ENCODE measurements around the gene ZNF367. TPM values are rescaled to one million over a fixed set of nuclear protein-coding genes. Genes with fewer than 3 reads are reported as not detected.

Gene ZNF367
- total RNA-seq, 1 experiment from 2014 or later: 21.1 TPM

DNA sequence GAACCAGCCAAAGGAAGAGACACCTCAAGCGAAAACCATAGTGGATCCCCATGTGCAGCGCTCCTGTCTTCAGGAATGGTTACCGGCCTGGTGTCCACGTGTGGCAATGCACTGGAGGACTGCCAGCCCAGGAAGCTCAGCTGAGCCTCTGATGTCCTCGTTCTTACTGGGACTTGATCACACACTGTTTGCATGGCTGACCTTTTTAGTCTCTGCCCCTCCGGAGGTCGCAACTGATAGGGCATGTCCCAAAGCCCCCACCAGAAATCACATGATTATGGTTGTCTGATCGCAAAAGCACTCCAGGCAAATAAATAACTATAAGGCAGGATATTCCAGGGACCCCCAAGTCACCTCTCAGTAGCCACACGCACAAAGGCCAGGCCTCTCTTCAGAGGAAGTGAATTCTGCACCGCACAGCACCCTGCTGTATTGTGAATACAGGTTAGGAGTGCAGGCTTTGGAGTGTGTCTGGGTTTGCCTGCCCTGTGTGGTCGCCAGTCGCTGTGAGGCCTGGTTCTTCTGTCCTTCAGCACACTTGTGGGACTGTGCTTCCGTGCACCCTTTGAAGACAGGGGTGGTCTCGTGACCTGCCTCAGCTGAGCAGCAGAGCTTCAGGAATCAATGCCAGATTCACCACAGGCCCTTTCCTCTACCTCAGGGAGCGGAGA, 18.4 kb upstream of the ZNF367 start:
- DNase-seq (ENCODE audit: low read depth): no peak

DNA sequence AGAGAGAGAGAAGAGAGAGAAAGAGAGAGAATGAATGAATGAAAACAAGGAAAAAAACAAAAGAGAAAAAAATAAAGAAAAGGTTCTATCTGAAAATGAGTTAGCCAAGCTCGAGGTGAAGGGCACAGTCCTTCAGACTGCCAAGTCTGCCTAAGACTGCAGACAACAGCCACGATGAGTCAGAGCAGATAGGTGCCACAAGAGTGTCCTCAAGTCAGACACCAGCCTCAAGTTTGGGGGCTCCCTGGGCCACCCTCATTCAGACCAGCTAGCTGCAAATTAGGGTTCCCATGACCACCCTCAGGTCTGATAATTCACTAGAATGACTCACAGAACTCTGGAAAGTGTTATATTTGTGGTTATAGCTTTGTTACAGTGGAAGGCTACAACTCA, 17.9 kb upstream of the ZNF367 start:
- DNase-seq (ENCODE audit: low read depth): no peak

DNA sequence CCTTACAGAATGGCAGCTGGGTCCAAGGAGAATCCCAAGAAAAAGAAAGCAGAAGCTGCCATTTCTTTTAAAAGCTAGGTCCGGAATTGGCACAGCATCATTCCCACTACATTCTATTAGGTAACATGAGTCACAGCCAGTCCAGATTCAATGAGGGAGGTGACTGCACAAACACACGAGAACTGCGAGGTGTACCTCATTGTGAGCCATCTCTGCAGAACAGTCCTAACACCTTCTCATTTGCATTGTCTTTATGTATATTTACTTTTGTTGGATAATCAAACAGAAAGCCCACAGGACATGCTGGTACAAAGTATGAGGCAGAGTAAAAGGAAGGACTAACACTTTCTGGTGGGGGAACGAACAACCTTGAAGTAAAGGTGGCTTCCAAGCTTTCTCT, 17.2 kb upstream of the ZNF367 start:
- DNase-seq (ENCODE audit: low read depth): no peak

DNA sequence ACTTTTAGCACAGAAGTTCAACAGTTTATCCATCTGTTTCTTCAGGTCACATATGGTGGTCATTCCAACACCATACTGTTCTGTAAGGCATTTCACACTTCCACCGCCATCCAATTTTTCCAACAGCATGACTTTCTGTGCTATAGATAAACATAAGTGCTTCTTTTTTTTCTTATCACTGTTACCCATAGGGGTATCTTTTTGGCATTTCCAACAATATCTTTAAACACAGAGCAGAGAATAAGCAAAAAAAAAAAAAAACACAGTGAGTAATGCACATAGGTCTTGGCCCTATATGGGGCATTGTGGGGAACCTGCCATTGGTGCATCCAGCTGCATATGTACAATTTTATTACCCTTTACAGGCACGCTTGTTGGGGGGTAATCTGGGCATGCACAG, 12.2 kb upstream of the ZNF367 start:
- no peak for DNase-seq (ENCODE audit: low read depth)

DNA sequence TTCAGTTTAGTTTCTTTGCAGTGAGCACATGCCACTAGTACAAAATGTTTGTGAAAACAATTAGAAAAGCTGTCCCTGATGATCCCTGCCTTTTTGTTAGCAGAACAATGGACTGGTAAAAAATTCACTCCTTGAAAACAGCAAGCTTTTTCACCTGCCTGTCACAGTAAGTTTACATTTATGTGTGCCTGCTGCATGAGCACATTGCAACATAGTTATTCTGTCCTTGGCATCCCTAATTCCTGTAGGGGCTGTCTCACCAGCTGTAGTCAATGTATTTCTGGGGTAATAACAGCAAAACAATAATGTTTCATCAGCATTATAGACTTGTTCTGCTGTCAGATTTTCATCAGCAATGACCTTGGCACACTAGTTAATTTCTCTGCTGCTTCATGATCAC, 11.6 kb upstream of the ZNF367 start:
- no peak for DNase-seq (ENCODE audit: low read depth)

DNA sequence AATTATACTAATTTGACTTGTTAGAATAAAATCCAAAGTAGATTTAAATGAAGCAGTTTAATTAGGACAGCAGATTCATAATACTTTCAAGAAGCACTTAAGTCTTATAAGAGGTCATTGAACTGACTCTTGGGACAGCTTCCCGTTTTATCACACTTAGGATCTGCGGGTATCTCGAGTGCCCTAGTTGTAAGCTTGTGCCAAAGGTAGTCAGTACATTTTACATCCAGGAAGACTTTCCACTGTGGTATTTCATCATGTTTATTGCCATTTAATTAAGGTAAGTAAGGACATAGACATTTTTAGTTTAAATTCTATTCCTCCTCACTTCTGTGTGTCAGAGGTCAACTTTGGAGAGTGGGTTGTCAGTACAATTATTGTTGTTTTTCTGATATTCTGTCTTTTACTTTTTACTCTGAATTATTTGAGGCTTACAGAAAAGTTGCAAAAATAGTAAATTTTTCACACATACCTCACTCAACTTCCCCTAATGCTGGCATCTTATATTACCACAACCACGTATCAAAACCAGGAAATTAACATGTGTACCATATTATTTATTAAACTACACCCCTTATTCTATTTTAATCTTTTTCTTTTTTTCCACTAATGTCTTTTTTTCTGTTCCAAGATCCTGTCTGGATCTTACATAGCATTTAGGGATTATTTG, 7.5 kb upstream of the ZNF367 start:
- DNase-seq (ENCODE audit: low read depth): no peak

DNA sequence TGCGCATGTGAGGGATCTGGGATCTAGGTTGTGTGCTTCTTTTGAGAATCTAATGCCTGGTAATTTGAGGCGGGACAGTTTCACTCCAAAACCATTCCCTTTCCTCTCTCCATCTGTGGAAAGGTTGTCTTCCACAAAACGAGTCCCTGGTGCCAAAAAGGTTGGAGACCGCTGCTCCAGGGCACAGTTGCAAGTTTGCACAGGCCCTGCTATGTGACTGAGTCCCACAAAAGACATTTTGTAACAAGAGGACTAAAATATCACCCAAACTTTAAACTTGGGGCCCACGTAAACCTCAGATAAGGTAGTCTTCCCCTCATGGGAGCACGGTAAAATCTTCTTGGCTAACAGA, 5.8 kb upstream of the ZNF367 start:
- DNase-seq (ENCODE audit: low read depth): no peak

DNA sequence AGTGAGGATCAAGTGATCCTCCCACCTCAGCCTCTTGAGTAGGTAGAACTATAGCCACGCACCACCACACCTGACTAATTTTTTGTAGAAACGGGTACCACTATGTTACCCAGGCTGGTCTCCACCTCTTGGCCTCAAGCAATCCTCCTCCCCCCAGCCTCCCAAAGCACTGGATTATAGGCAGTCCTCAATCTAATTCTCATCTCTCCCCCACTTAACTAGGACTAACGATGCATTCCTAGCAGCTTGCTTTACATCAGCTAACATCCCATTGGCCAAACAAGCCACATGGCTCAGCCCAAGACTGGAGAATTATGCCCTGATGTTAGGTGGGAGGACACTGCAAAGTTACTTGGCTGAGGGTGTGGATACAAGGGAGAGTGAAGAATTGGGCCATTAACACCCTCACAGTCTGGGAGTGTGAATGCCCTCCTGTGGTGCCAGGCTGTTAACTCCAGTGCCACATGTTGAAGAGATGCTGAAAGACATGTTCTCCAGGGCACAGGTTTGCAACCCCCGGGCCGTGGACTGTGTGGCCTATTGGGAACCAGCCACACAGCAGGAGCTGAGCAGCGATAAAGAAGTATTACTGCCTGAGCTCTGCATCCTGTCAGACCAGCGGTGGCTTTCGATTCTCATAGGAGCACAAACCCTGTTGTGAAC, 5.3 kb upstream of the ZNF367 start:
- DNase-seq (ENCODE audit: low read depth): no peak

DNA sequence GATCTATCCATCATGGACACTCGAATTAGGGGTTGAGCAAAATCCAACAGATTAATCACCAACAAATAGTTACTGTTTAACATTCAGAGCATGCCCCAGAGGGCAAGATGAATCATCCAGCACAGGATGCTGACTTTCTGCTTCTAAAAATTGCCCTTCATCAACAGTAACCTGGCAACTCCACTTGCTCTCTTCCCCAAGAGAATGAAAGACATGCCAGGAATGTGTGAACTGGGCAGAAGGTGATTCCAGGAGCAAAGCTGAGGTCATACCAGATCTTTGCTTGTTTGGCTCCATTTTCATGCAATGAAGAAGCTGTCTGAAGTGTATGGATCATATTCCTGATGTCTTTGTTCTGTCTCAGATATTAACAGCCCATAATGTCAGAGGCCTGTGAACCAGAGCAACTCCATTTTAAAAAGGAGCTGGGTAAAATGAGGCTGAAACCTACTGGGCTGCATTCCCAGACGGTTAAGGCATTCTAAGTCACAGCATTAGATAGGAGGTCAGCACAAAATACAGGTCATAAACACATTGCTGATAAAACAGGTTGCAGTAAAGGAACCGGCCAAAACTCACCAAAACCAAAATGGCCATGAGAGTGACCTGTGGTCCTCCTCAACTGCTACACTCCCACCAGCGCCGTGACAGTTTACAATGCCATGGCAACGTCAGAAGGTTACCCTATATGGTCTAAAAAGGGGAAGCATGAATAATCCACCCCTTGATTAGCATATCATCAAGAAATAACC, 2.5 kb upstream of the ZNF367 start:
- DNase-seq (ENCODE audit: low read depth): peak; percentile 97

DNA sequence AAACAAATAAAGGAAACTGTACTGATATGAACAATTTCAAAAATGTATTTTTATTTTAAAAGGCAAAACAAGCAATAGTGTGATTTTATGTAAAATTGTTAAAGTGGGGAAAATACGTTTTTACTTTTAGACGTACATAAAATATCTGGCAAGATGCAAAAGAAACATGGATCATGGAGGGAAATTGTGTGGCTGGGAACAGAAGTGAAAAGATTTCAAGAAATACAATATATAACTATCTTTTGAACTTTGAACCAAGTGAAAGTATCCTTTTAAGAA, 1.5 kb upstream of the ZNF367 start:
- DNase-seq (ENCODE audit: low read depth): no peak

DNA sequence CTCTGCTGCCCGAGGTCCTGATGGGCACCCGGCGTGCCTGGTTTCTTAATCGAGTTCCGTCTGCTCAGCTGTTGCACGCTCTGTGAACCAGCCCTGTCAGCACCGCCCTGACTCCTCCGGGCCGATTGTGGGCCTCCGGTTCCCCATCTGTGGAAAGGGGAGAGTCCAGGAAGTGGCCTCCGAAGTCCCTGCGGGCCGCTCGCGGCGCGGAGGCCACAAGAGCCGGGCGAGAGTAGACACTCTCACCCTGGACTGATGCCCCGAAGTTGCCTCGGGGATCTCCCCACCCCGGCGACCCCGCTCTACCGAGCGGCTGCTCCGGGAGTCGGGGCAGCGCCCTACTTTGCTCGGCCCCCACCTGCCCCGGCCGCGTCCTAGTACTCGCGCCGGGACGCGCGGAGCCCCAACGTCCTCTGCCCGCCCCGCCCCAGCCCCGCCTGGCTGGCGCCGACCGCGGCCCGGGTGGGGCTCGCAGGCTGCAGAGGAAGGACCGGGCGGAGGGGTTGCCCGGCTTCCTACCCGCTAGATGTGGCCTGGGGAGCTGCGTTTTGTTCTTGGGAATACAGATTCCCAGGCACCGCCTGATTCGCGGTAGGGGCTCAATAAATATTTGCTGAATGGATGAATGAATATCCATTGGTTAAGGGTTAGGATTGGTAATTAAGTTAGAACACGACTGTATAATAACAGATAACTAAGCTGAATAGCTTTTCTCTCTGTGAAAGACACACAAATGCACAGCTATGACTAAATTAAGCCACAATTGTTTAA, 935 bp upstream of the ZNF367 start:
- peak; percentile 73 for DNase-seq (ENCODE audit: low read depth)

DNA sequence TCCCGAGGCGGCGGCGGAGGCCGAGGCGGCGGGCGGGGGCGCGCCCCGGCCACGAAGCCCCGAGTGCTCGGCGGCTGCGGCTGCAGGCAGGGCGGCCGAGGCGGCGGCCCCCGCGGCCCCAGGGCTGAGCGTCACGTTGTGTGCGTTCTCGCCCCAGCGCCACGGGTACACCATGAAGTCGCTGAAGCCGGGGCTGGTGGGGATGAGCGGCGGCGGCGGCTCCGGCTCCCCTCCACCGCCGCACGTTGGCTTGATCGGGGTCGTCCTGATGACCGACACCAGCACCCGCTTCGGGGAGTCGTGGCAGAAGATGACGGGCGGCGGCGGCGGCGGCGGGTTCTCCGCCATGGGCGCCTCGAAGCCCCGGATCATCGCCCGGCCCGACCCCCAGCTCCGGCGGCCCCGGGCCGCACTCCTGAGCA, 498 bp downstream of the ZNF367 start:
- DNase-seq (ENCODE audit: low read depth): peak; percentile 9

DNA sequence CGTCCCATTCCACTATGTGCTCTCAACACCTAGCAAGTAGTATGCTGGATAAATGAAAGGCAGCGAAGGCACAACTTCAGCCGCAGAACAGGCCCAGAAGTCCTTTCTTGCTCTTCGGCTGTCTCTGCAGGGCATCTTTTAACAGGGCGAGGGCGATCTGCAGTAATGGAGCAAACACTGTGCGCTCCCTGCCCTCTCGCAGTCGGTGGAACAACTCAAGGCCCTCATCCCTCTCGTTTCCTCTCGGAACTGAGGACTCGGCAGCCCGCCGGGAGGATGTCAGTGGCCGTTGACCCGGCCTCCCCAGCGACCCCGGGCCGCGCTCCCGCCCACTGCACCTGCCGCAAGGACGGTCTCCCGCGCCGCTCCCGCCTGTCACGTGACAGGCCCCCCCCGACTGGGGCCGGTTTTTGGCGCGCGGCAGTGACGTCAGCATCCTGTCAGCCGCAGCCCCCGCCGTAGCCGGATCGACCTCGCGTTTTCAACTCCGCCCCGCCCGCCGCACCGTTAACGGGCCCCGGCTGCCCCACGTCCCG, 1.1 kb downstream of the ZNF367 start:
- peak; percentile 76 for DNase-seq (ENCODE audit: low read depth)

DNA sequence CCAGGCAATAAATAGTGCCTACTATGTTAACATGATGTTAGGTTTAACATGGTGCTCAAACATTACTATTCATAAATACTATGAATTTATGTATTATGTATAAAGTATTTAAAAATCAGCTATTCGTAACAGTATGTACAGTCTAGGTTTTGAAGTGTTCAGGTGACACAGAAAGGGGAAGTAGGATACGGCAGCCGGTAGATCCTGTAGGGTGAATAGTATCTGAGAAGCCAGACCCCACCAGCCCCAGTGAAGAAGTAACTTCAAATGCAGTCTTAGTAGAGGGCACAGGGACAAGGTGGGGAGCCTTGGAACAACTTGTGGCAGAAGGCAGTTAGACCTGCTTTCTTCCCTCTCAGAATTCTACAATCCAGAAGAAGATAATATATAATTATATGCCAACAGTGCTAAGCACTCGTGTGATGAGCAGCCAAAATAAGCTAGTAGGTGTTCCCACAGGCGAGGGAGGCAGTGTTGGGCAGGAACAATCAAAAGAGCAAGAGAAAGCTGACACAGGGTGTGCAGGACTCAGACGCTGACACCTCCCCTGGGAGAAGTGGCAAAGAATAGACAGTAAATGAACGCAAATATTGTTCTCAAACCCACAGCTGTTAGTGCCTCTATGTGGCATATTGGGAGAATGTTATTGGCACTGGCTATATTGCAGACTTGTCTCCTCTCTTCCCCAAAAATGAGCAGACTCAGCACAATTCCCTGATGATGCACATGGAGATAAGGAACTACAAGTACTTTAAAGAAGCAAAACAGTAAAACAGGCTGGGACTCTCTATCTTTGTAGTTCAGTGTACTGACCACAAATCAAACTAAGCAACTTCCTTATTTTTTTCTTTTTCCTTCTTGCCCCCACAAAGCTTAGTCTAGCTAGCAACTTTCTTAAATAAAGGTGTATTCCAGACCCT, 4.6 kb downstream of the ZNF367 start:
- no peak for DNase-seq (ENCODE audit: low read depth)

DNA sequence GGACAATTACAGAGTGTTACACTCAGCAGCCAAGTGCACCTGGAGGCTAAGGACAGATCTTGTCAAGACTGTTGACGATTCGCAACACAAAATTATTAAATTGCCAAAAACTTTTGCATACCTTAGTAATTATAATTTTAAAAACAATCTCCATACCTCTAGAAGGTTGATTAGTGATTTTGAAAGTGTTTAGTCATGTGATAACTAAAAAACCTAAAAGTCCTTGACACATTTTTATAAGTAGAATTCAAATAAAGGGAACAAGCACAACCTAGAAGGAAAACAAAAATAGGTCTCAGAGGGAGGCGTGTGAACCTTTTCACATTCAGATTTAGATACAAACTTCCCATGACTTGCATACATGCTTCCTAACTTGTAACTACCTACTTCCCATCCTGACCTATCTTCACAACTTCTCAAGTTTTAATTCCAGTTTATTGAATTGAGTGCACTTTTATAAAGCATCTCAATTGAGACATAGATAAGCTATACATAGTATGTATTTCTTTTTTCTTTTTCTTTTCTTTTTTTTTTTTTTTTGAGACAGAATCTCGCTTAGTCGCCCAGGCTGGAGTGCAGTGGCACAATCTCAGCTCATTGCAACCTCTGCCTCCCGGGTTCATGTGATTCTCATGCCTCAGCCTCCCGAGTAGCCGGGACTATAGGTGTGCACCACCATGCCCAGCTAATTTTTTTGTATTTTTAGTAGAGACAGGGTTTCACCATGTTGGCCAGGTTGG, 5.8 kb downstream of the ZNF367 start:
- no peak for DNase-seq (ENCODE audit: low read depth)

DNA sequence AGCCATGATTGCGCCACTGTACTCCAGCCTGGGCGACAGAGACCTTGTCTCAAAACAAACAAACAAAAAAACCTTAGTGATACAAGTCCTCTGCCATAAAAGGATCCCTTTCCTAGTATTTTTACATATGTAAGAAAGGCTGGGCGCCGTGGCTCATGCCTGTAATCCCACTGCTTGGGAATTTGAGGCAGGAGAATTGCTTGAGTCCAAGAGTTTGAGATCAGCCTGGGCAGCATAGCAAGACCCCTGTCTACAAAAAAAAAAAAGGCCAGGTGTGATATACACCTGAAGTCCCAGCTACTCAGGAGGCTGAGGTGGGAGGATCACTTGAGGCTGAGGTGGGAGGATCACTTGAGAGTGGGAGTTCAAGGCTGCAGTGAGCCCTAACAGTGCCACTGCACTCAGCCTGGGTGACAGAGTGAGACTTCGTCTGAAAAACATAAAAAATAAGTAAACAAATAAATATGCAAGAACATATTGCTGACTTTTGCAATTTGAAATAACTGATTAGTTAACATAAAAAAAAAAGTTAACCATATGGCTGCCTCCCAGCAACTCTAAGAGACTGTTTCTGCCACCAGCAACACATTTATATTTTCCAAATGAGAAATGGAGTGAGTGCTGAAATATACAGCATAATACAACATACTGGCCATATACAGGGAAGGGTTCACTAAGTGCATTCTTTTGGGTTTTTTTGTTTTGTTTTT, 6.9 kb downstream of the ZNF367 start:
- no peak for DNase-seq (ENCODE audit: low read depth)

DNA sequence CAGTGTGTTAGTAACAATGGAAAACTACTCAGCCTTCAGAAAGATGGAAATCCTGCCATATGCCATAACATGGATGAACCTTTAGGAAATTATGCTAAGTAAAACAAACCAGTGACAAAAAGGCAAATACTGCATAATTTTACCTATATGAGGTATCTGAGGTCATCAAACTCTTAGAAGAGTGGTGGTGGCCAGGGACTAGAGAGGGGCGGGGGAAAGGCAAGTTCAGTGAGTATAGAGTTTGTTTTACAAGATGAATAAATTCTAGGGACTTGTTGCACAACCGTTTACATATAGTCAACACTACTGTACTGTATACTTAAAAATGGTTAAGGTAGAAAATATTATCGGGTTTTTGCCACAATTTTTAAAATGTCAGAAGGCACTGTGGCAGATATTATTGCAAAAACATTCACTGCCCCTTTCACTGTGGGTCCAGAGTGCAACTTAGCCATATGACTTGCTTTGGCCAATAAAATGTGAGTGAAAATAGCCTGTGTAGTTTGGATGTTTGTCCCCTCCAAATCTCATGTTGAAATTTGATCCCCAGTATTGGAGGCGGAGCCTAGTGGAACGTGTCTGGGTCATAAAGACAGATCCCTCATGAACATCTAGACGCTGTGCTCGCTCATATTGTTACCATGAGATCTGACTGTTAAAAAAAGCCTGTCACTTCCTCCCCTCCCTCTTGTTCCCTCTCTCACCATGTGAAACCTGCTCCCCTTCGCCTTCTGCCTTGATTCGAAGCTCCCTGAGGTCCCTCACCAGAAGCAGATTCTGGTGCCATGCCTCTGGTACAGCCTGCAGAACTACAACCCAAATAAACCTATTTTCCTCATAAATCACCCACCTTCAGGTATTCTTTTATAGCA, 9.5 kb downstream of the ZNF367 start:
- DNase-seq (ENCODE audit: low read depth): no peak

Measured in RPMI7951 (cell line).